ENCODE measurements around the gene VAX1. TPM values are rescaled to one million over a fixed set of nuclear protein-coding genes. Genes with fewer than 3 reads are reported as not detected.

Gene VAX1
- total and polyA plus RNA-seq, 2 of the 4 experiments (the other 2 are of a cell fraction), result not detected

- Histone ChIP-seq H3K4me2 (ENCODE audit: low read depth, low read length) (no peak overlapping the region), H2BK120ac (ENCODE audit: low read depth, low read length) (no peak overlapping the region), H2AK5ac (ENCODE audit: low read depth, low read length) (no peak overlapping the region), H4K91ac (ENCODE audit: insufficient read depth, low read depth, low read length) (no peak overlapping the region), H4K5ac (ENCODE audit: low read depth, low read length) (no peak overlapping the region), H4K20me1 (ENCODE audit: insufficient read depth, low read length) (no peaks in the 10 kb centered on the region), H3K4me3 (ENCODE audit: insufficient read depth, low read depth, low read length) (no peak overlapping the region), H3K4ac (ENCODE audit: low read depth, low read length) (no peak overlapping the region), H3K4me1 (ENCODE audit: control insufficient read depth, insufficient read depth, low read length) (peaks cover 6% of the 10 kb centered on the region; the same call in 1 of the 2 replicates), H3K36me3 (ENCODE audit: control insufficient read depth, insufficient read depth, low read length) (no peaks in the 10 kb centered on the region), H3K18ac (ENCODE audit: low read depth, low read length) (no peak overlapping the region), H2AFZ (replicated peaks; ENCODE audit: low read length, poor library complexity) (no peak overlapping the region), H3K9ac (ENCODE audit: low read depth, low read length) (no peak overlapping the region), H2BK15ac (ENCODE audit: low read depth, low read length) (no peak overlapping the region), H4K8ac (ENCODE audit: low read depth in 2 of 2, low read length in 2 of 2) (no peak overlapping the region), H3K79me1 (ENCODE audit: low read depth in 1 of 2, low read length in 2 of 2) (no peaks in the 10 kb centered on the region), H3K9me1 (ENCODE audit: insufficient read depth, low read length) (no peaks in the 10 kb centered on the region), H3K27me3 (ENCODE audit: control insufficient read depth, insufficient read depth, low read length) (peaks cover 90% of the 10 kb centered on the region), H3K9me3 (ENCODE audit: control insufficient read depth, insufficient read depth, low read length) (peaks cover 6% of the 10 kb centered on the region), H2AK9ac (replicated peaks; ENCODE audit: low read depth, low read length, poor library complexity) (no peak overlapping the region), H3K23ac (ENCODE audit: low read depth, low read length) (no peak overlapping the region), H3K56ac (ENCODE audit: extremely low read depth, insufficient read depth, low read length) (no peak overlapping the region), H3K14ac (replicated peaks; ENCODE audit: low read depth, low read length) (no peak overlapping the region), H2BK5ac (ENCODE audit: low read depth, low read length, poor library complexity, severe bottlenecking) (no peak overlapping the region), H3K27ac (ENCODE audit: insufficient read depth, low read length) (no peak overlapping the region), H2BK20ac (ENCODE audit: low read depth, low read length) (no peak overlapping the region)
- in situ Hi-C loops (cut with MboI; ENCODE audit: low sequenced_read_pairs), result no loop called here
- intact Hi-C loops (cut with micrococcal nuclease), result no loop called here
- BruUV-seq (replicated peaks), result no TSS peak
- ATAC-seq (ENCODE audit: low read depth) (no peak), DNase-seq (no peak)
- WGBS, 2 experiments (ENCODE audit: extremely low coverage in 2 of 2, insufficient read length in 1 of 2), result 9% methylated on average over 7 of the region's 30 CpGs; no CpG with 5 or more reads in 1 of the 2 experiments
- TF ChIP-seq NFE2L2 (IDR thresholded peaks at IDR 0.05; ENCODE audit: low read depth, low read length) (no peak), ELK1 (IDR thresholded peaks at IDR 0.05; ENCODE audit: borderline replicate concordance, low read depth, low read length) (no peak)
- CTCF ChIA-PET, result interaction anchor here (0.6 kb wide), 1 partner anchor 186 kb away, joined by 3 read pairs; no protein-coding TSS in a partner anchor
- dilution Hi-C loops (cut with HindIII; ENCODE audit: low sequenced_read_pairs, unreplicated experiment), result no loop called here
- POLR2A ChIA-PET (ENCODE audit: unreplicated experiment), result interaction anchor here (0.6 kb wide), 1 partner anchor 13 kb away, joined by 3 read pairs; no protein-coding TSS in a partner anchor
These were observed 4.6 kb downstream of the VAX1 start for GRCh38 chr10:117133273-117134055.
